Measurements from ENCODE around the gene ASIC1.

The ASIC1 gene

GRCh38 chr12:50104417-50105366 is 47.3 kb downstream of the ASIC1 start:
- H3K36me3 ChIP-seq (ENCODE audit: insufficient read depth, low read length): peaks cover 15% of the 10 kb centered on the region; the same call in 1 of the 2 replicates
- no peak overlapping the region for H3K4me2 ChIP-seq (ENCODE audit: low read depth, low read length, poor library complexity, severe bottlenecking)
- H3K9me3 ChIP-seq (ENCODE audit: insufficient read depth, low read depth, low read length): no peaks in the 10 kb centered on the region
- no peaks in the 10 kb centered on the region for H3K27me3 ChIP-seq (ENCODE audit: insufficient read depth, low read length, poor library complexity, severe bottlenecking)
- no peak overlapping the region for H3K4me3 ChIP-seq (ENCODE audit: low read length, poor library complexity, severe bottlenecking)
- no peaks in the 10 kb centered on the region for H3K9me2 ChIP-seq (replicated peaks; ENCODE audit: low read depth, low read length)
- H3K79me2 ChIP-seq (ENCODE audit: insufficient read depth, low read length): no peaks in the 10 kb centered on the region
- no peaks in the 10 kb centered on the region for H3K4me1 ChIP-seq (ENCODE audit: insufficient read depth, low read length, poor library complexity, severe bottlenecking)
- H4K20me1 ChIP-seq (ENCODE audit: insufficient read depth, low read length, poor library complexity, severe bottlenecking): no peaks in the 10 kb centered on the region
- TF ChIP-seq, protein P1, sequence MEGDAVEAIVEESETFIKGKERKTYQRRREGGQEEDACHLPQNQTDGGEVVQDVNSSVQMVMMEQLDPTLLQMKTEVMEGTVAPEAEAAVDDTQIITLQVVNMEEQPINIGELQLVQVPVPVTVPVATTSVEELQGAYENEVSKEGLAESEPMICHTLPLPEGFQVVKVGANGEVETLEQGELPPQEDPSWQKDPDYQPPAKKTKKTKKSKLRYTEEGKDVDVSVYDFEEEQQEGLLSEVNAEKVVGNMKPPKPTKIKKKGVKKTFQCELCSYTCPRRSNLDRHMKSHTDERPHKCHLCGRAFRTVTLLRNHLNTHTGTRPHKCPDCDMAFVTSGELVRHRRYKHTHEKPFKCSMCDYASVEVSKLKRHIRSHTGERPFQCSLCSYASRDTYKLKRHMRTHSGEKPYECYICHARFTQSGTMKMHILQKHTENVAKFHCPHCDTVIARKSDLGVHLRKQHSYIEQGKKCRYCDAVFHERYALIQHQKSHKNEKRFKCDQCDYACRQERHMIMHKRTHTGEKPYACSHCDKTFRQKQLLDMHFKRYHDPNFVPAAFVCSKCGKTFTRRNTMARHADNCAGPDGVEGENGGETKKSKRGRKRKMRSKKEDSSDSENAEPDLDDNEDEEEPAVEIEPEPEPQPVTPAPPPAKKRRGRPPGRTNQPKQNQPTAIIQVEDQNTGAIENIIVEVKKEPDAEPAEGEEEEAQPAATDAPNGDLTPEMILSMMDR (conservative IDR thresholded peaks at IDR 0.05; ENCODE audit: low read length): no peak
- no peak for TF ChIP-seq EZH2phosphoT487 (IDR thresholded peaks at IDR 0.05; ENCODE audit: borderline replicate concordance)
- no peak overlapping the region for H2AFZ ChIP-seq (ENCODE audit: low read length)
- no peaks in the 10 kb centered on the region for H3F3A ChIP-seq (ENCODE audit: low read depth)
- H3K9ac ChIP-seq (ENCODE audit: low read depth, low read length, poor library complexity, severe bottlenecking): no peak overlapping the region

GRCh38 chr12:50105913-50106450 is 48.6 kb downstream of the ASIC1 start:
- Histone ChIP-seq H3K4me1 (ENCODE audit: insufficient read depth, low read length, poor library complexity, severe bottlenecking) (peaks cover 10% of the 10 kb centered on the region), H3K9ac (ENCODE audit: low read depth, low read length, poor library complexity, severe bottlenecking) (no peak overlapping the region), H3K9me3 (ENCODE audit: insufficient read depth, low read depth, low read length) (no peaks in the 10 kb centered on the region), H3K36me3 (ENCODE audit: insufficient read depth, low read length) (peaks cover 5% of the 10 kb centered on the region; the same call in 1 of the 2 replicates), H3K27me3 (ENCODE audit: insufficient read depth, low read length, poor library complexity, severe bottlenecking) (no peaks in the 10 kb centered on the region), H3K9me2 (replicated peaks; ENCODE audit: low read depth, low read length) (no peaks in the 10 kb centered on the region), H2AFZ (ENCODE audit: low read length) (no peak overlapping the region), H3K4me2 (ENCODE audit: low read depth, low read length, poor library complexity, severe bottlenecking) (no peak overlapping the region), H3K79me2 (ENCODE audit: insufficient read depth, low read length) (no peaks in the 10 kb centered on the region), H3F3A (ENCODE audit: low read depth) (no peaks in the 10 kb centered on the region), H3K4me3 (ENCODE audit: low read length, poor library complexity, severe bottlenecking) (no peak overlapping the region), H4K20me1 (ENCODE audit: insufficient read depth, low read length, poor library complexity, severe bottlenecking) (no peaks in the 10 kb centered on the region)
- no peak for TF ChIP-seq EZH2phosphoT487 (IDR thresholded peaks at IDR 0.05; ENCODE audit: borderline replicate concordance)
- TF ChIP-seq, protein P1 (conservative IDR thresholded peaks at IDR 0.05; ENCODE audit: low read length): no peak

GRCh38 chr12:50106907-50107306 is 49.5 kb downstream of the ASIC1 start:
- Histone ChIP-seq H3K4me3 (ENCODE audit: low read length, poor library complexity, severe bottlenecking) (no peak overlapping the region), H3K4me2 (ENCODE audit: low read depth, low read length, poor library complexity, severe bottlenecking) (no peak overlapping the region)

More at GRCh38 chr12:50106907-50107306, 49.5 kb downstream of the ASIC1 start:
- Histone ChIP-seq H3K9me2 (replicated peaks; ENCODE audit: low read depth, low read length) (no peaks in the 10 kb centered on the region), H3K36me3 (ENCODE audit: insufficient read depth, low read length) (no peaks in the 10 kb centered on the region), H3K79me2 (ENCODE audit: insufficient read depth, low read length) (no peaks in the 10 kb centered on the region), H3K9ac (ENCODE audit: low read depth, low read length, poor library complexity, severe bottlenecking) (no peak overlapping the region), H4K20me1 (ENCODE audit: insufficient read depth, low read length, poor library complexity, severe bottlenecking) (no peaks in the 10 kb centered on the region), H3K27me3 (ENCODE audit: insufficient read depth, low read length, poor library complexity, severe bottlenecking) (no peaks in the 10 kb centered on the region), H3F3A (ENCODE audit: low read depth) (no peaks in the 10 kb centered on the region), H3K4me1 (ENCODE audit: insufficient read depth, low read length, poor library complexity, severe bottlenecking) (peaks cover 12% of the 10 kb centered on the region), H3K9me3 (ENCODE audit: insufficient read depth, low read depth, low read length) (no peaks in the 10 kb centered on the region), H2AFZ (ENCODE audit: low read length) (no peak overlapping the region)
- TF ChIP-seq, protein P1 (conservative IDR thresholded peaks at IDR 0.05; ENCODE audit: low read length): no peak
- no peak for TF ChIP-seq EZH2phosphoT487 (IDR thresholded peaks at IDR 0.05; ENCODE audit: borderline replicate concordance)
